ENCODE measurements around the gene FAM89B.

FAM89B gene

DNA sequence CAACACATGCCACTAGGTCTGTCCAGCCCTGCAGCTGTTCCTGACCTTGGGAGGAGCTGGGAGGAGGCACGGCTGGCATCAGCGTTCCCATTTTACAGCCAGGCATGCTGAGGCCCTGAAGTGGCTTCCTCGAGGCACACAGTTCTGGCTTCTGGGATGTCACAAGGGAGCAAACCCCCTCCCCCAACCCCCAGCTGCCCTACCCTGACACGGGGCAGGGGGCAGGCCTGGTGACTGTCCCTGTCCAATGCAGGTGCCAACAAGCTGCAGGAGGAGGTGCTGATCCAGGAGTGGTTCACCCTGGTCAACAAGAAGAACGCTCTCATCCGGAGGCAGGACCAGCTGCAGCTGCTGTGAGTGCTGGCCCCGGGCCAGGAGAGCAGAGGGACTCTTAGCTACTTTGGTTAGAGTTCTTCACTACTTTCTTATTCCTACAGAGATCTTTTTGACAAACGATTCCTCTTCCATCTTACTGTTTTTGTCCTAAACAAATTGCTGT lies 18.0 kb downstream of the FAM89B start:
- TF ChIP-seq YY1 (IDR thresholded peaks at IDR 0.05; ENCODE audit: low read depth) (no peak), NFIC (IDR thresholded peaks at IDR 0.05) (no peak), TAF1 (IDR thresholded peaks at IDR 0.05; ENCODE audit: low read depth) (no peak)

- TF ChIP-seq NFIC (IDR thresholded peaks at IDR 0.05) (no peak), MAX (IDR thresholded peaks at IDR 0.05) (no peak), CREB1 (IDR thresholded peaks at IDR 0.05; ENCODE audit: low read depth) (no peak)
- TF ChIP-seq, protein P1, sequence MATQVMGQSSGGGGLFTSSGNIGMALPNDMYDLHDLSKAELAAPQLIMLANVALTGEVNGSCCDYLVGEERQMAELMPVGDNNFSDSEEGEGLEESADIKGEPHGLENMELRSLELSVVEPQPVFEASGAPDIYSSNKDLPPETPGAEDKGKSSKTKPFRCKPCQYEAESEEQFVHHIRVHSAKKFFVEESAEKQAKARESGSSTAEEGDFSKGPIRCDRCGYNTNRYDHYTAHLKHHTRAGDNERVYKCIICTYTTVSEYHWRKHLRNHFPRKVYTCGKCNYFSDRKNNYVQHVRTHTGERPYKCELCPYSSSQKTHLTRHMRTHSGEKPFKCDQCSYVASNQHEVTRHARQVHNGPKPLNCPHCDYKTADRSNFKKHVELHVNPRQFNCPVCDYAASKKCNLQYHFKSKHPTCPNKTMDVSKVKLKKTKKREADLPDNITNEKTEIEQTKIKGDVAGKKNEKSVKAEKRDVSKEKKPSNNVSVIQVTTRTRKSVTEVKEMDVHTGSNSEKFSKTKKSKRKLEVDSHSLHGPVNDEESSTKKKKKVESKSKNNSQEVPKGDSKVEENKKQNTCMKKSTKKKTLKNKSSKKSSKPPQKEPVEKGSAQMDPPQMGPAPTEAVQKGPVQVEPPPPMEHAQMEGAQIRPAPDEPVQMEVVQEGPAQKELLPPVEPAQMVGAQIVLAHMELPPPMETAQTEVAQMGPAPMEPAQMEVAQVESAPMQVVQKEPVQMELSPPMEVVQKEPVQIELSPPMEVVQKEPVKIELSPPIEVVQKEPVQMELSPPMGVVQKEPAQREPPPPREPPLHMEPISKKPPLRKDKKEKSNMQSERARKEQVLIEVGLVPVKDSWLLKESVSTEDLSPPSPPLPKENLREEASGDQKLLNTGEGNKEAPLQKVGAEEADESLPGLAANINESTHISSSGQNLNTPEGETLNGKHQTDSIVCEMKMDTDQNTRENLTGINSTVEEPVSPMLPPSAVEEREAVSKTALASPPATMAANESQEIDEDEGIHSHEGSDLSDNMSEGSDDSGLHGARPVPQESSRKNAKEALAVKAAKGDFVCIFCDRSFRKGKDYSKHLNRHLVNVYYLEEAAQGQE (IDR thresholded peaks at IDR 0.05; ENCODE audit: low read depth) = no peak
These were observed 19.9 kb downstream of the FAM89B start for GRCh38 chr11:65591939-65592857.

DNA sequence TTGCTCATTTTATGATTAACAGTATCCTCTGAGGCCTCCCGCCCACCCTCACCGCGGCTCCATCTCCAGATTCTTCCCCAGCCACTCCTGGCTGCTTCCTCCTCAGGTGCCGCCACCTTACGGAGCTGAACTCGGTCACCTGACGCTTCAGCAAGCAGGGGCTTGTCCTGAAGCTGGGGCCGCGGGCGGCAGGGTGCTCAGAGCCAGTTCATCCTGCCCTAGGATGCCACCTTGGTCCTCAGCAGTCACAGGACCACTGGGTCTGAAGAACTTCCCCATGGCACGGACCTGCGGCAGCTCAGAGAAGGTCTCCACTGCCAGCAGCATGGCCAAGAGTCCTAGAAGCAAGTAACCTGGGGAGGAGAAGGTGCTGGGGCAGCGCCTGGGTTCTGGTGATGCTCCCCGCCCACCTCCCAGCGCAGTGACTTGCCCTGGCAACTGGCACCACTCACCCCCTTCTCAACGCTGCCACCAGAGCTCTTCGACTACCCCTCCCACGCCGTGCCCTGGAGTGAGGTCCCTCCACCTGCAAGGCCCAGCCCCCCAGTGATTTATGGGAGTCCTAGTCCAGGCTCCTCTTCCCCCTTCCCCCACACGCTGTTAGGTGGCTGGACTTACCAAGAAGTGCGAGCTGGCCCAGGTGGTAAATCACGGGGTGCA lies 20.6 kb downstream of the FAM89B start:
- TF ChIP-seq, protein P1 (IDR thresholded peaks at IDR 0.05; ENCODE audit: low read depth) = no peak
- TF ChIP-seq YY1 (IDR thresholded peaks at IDR 0.05; ENCODE audit: low read depth) (no peak), TCF12 (IDR thresholded peaks at IDR 0.05; ENCODE audit: low read depth) (no peak), FOXM1 (IDR thresholded peaks at IDR 0.05; ENCODE audit: borderline replicate concordance, low read depth) (no peak), CEBPB (IDR thresholded peaks at IDR 0.05) (no peak), EGR1 (IDR thresholded peaks at IDR 0.05) (no peak), TAF1 (IDR thresholded peaks at IDR 0.05; ENCODE audit: low read depth) (no peak), CREB1 (IDR thresholded peaks at IDR 0.05; ENCODE audit: low read depth) (no peak)
- TF ChIP-seq, protein P2, sequence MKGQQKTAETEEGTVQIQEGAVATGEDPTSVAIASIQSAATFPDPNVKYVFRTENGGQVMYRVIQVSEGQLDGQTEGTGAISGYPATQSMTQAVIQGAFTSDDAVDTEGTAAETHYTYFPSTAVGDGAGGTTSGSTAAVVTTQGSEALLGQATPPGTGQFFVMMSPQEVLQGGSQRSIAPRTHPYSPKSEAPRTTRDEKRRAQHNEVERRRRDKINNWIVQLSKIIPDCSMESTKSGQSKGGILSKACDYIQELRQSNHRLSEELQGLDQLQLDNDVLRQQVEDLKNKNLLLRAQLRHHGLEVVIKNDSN (IDR thresholded peaks at IDR 0.05) = no peak

DNA sequence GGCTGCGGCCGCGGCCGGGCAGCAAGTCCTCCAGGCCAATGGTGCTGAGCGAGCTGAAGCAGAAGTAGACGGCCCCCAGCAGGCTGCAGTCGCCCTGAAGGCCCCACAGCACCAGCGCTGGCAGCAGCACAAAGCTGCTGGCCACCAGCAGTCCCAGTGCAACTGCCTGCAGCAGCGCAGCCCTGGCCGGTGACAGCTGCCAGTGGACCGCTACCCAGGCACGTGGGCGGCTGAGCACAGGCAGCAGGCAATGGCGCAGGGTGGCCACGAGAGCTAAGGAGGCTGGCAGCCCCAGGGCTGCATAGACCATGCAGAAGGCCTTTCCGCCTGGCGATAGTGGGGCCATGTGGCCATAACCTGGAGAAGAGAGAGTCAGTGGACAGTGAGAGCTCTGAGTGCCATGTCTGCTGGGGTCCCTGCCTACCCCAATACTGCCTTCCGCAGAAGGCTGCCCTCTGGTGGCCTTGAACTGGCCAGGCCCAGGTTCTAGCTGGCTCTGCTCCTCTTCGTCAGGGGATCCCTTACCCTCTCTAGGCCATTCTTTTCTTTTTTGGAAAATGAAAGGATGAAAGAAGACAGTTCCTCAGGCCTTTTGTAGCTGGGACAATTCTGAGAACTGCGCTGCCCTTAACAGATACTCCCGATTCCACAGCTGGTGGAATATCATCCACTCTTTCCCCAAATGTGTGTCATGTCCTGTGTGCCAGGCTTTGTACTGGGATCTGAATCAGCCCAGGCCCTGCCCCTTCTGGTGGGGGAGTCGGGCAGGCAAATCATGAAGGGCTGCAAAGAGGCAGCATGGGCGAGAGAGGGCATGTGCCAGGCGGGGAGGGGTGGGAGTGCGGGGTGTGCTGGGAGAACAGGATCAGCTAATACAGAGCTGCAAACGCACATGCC lies 21.4 kb downstream of the FAM89B start:
- no peak for TF ChIP-seq MAX (IDR thresholded peaks at IDR 0.05)
- TF ChIP-seq RAD21 (IDR thresholded peaks at IDR 0.05; ENCODE audit: low read depth) = peak; percentile 33; the same call in 1 of the 2 replicates
- no peak for TF ChIP-seq YY1 (IDR thresholded peaks at IDR 0.05; ENCODE audit: low read depth)
- TF ChIP-seq ZBTB7A (IDR thresholded peaks at IDR 0.05; ENCODE audit: low read depth) = peak; percentile 34; the same call in 1 of the 2 replicates
- no peak for TF ChIP-seq TEAD4 (IDR thresholded peaks at IDR 0.05)
- TF ChIP-seq EP300 (IDR thresholded peaks at IDR 0.05; ENCODE audit: borderline replicate concordance) = no peak
- TF ChIP-seq CREB1 (IDR thresholded peaks at IDR 0.05; ENCODE audit: low read depth) = no peak
- no peak for TF ChIP-seq TCF12 (IDR thresholded peaks at IDR 0.05; ENCODE audit: low read depth)
- TF ChIP-seq NFIC (IDR thresholded peaks at IDR 0.05) = no peak

DNA sequence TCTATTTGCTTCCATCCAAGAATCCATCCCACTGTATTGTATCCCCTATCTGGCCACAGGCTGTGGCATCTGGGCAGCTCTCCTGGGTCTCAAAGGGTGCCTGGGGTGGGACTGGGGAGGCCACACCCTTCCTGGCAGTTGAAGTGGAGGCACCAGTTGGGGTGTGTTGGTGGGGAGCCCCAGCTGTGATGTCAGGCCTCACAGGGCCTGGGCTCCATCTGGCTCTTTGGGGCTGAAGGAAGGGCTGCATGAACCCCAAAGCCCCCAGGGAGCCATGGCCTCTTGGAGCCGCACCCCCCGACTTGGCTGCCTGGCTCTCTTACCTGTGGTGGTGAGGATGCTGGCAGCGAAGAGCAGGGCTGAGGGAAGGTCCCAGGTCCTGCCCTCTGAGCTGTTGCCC lies 22.8 kb downstream of the FAM89B start:
- TF ChIP-seq TCF12 (IDR thresholded peaks at IDR 0.05; ENCODE audit: low read depth) = no peak
- TF ChIP-seq, protein P2 (IDR thresholded peaks at IDR 0.05) = no peak
- TF ChIP-seq, protein P1 (IDR thresholded peaks at IDR 0.05; ENCODE audit: low read depth) = no peak
- TF ChIP-seq CREB1 (IDR thresholded peaks at IDR 0.05; ENCODE audit: low read depth) = no peak
- TF ChIP-seq RAD21 (IDR thresholded peaks at IDR 0.05; ENCODE audit: low read depth) = no peak
- no peak for TF ChIP-seq MAX (IDR thresholded peaks at IDR 0.05)
- no peak for TF ChIP-seq CEBPB (IDR thresholded peaks at IDR 0.05)
- no peak for TF ChIP-seq ZBTB7A (IDR thresholded peaks at IDR 0.05; ENCODE audit: low read depth)
- no peak for TF ChIP-seq YY1 (IDR thresholded peaks at IDR 0.05; ENCODE audit: low read depth)
- TF ChIP-seq EGR1 (IDR thresholded peaks at IDR 0.05) = no peak
- TF ChIP-seq FOXM1 (IDR thresholded peaks at IDR 0.05; ENCODE audit: borderline replicate concordance, low read depth) = no peak
- TF ChIP-seq TAF1 (IDR thresholded peaks at IDR 0.05; ENCODE audit: low read depth) = no peak
- no peak for TF ChIP-seq NFIC (IDR thresholded peaks at IDR 0.05)
- TF ChIP-seq TEAD4 (IDR thresholded peaks at IDR 0.05) = no peak
- no peak for TF ChIP-seq EP300 (IDR thresholded peaks at IDR 0.05; ENCODE audit: borderline replicate concordance)

All from Ishikawa (cell line).